ENCODE results near the gene PLA2G4B. TPM values are rescaled to one million over a fixed set of nuclear protein-coding genes. Genes with fewer than 3 reads are reported as not detected.

PLA2G4B gene
- polyA plus RNA-seq, 12 donors: 2.8 to 78.6 (median 7.5) TPM; not detected in 1

DNA sequence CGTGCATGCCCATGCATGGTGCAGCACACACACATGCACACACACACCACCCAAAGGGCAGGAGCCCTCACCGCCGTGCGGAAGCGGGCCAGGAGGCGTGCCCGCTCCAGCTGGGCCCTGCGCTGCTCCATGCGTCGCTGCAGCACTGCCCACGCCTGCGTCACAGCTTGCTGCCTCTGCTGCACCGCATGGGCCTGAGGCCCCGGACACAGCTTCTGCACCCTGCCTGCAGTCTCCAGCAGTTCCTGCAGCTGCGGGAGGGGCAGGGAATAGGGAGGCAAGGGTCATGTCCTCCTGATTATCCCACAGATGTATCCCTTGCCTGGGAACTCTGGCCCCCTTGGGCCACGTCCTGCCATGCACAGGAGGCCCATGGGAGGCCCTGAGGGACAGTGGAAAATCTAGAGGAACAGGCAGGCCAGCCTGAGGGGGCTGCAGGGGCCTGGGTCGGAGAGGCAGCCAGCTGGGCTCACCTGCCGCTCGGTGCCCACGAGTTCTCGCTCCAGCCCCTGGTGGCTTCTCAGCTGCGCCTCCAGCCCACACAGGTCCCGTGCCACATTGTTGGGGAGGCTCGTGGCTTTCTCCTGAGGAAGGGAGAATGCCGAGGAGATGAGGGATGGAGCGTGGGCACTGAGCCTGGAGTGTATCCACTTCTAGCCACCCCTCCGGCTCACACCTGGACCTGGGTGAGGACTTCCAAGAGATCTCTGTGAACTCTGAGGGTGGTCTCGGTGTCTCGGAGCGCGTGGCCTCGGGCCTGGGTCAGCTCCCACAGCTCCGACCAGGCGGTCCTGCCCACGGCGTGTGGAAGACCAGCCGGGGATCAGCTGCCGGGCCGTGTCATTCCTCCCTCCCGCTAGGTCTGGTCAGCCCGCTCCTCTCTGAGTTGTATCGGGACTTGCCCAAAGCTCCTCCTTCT, 31.4 kb downstream of the PLA2G4B start:
- DNase-seq: no peak

DNA sequence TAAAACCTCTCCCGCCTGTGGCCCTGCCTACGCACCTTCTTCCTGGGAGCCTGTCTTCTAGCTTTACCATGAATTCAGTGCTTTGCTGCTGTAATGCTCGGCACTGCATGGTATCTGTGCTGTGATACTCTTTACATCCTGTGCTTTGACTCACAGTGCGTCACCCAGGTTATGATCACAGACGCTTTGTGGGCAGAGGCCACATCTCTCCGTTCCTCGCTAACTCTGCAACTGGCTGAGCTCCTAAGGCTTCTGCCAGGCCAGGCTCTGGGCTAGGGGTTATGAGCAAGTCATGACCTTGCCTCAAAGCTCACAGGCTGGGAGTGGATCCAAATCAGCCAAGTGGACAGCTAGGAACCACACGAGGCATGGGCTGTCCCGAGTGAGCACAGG, 32.0 kb downstream of the PLA2G4B start:
- no peak for DNase-seq

DNA sequence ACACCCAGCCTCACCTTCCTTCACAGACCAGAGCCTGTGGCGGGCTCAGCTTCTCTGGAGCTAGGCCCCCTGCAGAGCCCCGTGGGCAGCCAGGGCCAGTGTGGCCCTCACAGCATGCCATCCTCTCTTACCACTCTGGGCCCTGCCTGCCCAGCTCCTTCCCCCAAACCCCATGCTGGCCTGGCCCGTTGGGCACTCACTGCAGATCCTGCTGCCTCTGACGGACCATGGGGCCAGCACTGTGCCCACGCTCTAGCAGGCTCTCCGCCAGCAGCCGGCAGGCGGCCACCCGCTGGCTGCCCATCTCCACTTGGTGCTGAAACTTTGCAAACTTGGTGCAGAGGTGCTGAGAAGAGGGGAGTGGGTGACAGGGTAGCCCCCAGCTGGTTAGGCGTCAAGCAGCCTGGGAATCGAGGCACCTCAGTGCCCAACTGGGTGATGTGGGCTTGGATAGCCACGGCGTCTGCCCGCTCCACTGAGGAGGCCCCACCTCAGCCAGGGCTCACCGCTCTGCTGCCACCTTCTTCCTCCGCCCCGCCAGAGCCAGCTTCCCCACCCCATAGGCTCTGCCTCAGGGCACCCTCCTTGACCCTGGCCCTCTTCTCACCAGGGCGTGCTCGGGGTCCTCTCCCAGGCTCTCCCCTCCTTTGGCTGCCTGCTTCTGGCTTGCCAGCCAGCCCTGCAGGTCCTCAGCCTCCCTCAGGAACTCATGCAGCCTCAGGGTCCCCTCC, 32.7 kb downstream of the PLA2G4B start:
- no peak for DNase-seq

DNA sequence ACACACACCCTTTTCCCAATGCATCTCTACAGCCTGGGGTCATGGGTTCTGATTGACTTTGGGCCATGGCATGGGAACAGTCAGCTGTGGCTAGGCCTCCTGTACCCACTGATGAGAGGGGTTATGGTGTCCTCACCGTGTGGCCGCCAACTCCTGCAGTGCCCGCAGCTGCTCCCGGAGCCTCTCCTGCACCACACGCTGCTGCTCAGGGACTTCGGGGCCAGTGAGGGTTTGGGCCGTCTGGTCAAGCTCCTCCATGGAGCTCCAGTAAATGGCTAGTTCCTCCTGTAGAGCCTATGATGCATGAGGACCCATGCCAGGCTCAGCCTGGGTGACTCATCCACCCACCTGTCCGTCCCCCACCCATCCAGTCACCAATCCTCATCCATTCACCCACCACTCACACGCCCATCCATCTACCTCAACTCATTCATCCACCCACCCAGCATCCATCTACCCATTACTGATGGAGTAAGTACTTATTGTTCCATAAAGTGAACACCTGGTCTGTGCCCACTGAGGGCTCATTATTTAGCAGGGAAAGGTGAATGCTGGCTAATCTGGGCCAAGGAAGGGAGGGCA, 33.6 kb downstream of the PLA2G4B start:
- DNase-seq: no peak

DNA sequence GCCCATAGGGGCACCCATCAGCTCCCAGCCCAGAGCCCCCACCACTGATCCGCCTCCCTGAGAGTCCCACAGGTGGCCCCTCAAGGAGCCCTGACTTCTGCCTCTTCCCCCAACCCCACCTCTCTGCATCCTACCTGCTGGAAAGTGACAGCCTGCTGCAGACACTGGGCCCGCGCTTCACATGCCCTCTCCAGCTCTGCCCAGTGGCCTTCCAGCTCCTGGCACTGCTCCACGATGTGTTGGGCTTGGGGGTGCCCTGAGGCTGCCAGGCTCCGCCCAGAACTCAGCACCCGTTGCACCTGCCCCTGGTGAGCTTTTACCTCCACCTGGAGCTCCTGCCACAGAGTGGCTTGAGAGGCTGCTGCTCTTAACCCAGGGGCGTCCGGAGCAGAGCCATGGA, 35.1 kb downstream of the PLA2G4B start:
- DNase-seq: no peak

DNA sequence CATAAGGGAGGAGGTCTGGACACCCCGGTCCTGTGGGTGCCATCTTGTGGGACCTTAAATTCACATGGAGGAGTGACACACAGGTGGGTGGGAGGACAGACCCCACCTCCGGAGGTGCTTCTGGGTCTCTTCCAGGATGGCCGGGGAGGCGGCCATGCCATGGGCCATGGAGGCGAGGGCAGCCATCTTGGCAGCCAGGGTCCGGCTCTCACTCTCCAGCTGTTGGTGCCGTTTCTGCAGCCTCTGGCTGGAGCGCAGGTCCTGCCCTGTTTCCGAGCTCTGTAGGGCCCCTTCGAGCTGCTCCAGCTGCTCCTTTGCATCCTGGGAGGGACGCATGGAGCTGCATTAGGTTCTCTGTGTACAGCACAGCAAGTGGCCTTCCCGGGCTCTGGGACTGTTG, 36.1 kb downstream of the PLA2G4B start:
- DNase-seq: no peak

DNA sequence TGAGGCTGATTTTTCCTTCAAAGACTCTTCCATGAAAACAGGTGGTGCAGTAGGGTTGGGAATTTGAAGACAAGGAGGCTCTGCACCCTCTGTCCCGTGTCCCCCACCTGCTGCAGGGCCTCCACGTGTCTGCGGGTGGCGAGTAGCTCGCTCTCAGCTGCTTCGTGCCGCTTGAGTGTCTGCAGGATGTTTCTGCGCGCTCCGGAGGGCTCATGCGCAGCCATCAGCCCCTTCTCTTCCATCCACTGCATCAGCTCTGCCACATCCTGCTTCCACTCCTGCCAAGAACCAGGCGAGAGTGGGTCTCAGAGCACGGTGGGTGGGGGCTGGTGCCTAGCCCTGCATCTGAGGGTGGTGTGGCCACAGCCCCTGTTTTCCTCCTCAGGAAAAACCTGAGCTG, 37.4 kb downstream of the PLA2G4B start:
- no peak for DNase-seq

DNA sequence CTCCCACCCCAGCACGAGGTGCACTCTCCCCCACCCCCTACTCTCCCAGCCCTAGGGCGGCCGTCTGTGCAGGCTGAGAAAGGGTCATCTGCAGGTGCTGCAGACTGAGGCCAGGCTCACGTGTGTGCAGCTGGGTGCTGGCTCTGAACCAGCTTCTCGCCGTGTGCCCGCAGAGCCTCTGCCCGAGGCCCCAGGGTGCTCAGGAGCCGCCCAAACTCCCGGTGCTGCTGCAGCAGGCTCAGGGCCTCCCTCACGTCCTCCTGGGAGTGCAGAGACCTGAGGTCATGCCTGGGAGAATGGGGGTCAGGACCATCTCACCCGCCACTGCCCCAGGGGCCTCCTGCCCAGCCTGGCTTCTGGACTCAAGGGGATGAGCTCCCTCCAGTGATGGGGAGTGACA, 38.0 kb downstream of the PLA2G4B start:
- DNase-seq: no peak

DNA sequence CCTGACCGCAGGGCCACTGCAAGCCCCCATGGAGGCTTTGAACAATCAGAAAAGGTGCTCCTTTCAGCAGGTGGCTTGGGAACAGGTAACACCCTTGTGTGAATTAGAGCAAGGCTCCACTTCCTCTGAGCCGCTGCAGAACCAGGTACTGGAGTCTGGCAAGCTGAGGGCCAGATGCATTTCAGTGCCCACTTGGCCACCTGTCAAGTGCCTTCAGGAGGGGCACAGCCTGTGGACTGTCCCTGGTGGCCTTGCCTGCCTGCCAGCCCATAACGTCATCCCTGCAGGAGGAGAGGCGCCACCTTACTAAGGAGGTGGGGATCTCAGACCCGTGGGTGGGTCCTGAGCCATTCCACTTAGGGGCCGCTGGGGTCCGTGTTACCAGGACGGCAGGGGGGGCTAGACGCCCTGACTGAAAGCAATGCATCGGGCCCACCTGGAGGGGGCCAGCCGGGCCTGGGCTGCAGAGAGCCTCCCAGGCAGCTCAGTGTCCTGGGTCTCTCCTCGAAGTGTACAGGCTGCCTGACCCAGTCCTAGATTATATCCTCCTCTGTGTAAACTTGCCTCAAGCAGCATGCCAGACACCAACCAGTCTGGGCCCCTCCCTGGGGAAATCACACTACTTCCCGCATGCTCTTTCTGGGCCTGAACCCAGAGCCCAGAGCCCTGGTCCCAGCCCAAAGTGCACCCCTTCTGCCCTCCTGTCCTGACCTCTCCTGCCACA, 39.1 kb downstream of the PLA2G4B start:
- no peak for DNase-seq

DNA sequence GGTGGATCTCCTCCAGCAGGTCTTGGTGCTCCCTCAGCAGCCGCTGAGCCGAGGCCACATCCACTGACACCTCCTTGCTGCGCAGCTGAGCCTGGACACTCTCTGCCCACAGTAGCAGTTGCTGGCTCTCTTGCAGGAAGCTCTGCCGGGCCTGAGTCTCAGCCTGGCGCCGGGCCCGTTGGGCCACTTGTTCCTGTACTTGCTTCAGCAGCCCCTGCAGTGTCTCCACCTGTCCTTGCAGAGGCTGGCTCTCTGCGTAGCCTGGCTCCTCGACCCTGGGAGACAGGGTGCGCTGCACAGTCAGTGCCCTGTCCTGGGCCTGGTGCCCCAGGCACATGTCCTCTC, 39.7 kb downstream of the PLA2G4B start:
- no peak for DNase-seq

DNA sequence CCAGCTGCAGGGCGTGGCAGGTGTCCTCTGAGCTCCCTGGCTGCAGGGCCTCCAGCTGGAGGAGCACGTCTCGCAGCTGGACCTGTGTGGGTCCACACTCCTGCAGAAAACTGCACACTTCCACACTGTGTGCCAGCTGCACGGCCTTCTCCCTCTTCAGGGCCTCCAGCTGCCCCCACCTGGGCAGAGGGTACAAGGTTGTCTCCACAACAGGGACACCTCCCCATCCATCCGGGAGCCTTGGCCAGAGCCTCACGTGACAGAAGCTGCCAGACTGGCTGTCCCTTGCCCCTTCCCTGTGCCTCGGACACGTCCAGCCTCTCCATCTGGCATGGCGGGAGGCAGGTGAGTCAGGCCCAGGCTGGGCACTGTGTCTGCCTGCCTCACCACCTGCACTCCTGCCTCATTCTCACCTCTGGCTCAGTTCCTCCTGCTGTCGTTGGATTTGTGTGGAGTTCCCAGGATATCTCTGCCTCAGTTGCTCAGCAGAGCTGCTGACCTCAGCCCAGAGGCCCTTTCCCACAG, 40.7 kb downstream of the PLA2G4B start:
- no peak for DNase-seq

DNA sequence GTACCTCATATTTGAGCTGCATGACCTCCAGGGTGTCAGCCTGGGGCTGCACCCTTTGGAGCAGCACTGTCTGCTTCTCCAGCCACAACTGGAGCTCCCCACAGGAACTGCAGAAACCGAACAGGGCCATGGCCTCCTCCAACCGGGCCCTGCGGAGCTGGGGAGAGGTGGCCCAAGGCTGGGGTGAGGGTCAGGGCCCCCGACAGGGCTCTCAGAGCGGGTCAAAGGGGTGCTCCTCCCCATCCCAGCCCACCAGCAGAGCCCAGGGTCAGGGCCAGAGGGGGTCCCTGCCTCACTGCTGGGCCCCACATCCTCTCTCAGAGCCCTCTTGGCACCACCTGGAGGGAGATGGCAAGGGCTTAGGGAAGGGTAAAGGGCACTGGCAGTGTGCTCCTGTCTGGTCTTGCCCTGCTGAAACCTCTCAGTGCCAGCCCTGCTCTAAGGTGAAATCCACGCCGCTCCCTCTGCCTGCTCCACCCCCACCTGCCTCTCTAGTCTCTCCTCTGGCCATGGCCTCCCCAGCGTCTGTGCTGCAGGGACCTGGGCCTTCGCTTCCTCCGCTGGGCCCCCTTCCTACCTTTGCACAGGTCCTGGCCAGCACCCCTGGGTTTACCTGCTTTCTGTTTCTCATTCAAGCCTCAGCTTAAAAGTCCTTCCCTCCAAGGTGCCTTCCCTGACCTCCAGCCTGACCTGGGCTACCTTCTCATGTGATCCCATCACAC, 41.7 kb downstream of the PLA2G4B start:
- DNase-seq: no peak

DNA sequence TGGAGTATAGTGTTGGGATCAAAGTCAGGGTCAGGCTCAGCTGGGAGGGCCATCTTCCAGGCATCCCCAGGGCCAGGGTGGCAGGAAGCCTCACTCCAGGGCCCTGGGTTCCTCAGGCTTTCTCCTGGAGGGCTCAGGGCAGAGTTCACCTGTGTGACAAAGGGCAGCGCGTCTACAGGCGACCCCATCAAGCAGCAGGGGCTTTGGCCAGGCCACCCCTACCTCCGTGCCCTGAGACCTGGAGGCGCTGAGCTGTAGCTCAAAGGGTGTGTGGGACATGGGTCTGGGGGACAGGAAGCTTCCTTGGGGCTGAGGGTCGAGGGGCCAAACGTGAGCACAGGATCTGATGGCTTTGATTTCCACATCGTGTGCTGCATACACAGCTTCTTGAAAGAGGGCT, 42.4 kb downstream of the PLA2G4B start:
- no peak for DNase-seq

DNA sequence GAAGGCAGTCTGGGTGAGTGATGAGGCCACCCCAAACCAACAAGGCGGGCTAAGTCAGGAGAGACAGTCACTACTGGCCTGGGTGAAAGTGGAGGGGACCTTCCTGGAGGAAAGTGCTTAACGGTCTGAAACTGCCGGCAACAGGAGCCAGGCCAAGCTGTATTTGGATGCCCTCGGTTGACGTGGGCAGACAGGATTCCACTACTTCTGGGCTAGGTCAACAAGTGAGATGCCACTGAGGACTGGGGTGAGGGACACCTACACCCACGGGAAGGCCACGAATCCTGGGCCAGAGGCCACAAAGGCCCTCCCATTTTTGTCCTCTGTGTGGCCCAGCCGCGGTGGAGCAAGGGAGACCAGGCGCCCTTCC, 42.9 kb downstream of the PLA2G4B start:
- DNase-seq: no peak

DNA sequence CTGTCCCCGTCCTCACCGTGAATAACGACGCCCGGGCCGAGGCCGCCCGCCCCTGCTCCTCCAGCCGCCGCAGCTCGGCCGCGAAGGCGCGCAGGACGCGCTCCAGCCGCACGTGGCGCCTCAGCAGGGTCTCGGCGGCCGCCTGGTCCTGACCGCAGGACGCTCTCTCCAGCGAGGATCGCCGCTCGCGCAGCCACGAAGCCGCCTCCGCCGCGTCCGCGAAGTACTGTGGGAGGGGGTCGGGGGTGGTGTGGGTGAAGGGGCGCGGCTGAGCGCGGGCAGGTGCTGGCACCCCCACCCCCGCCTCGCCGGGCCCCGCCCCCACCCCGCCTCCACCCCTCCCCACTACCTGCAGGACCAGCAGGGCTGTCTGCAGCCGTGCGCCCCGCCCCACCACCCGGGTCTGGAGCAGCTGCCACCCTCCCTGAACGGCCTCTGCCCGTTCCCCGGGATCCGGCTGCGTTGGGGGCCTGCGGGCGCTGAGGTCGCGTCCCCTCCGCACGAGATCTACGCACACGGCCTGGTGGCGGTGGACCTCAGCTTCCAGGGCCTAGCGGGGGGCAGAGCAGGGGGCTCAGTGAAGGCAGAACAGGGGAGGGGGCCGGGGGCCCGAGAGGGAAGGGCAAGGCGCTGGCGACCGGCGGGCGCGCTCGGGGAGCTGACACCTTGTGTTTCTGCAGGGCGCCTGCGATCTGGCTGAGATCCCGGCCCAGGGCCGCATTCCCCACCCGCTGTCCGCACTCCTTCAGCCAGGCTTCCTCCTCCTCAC, 43.5 kb downstream of the PLA2G4B start:
- no peak for DNase-seq

DNA sequence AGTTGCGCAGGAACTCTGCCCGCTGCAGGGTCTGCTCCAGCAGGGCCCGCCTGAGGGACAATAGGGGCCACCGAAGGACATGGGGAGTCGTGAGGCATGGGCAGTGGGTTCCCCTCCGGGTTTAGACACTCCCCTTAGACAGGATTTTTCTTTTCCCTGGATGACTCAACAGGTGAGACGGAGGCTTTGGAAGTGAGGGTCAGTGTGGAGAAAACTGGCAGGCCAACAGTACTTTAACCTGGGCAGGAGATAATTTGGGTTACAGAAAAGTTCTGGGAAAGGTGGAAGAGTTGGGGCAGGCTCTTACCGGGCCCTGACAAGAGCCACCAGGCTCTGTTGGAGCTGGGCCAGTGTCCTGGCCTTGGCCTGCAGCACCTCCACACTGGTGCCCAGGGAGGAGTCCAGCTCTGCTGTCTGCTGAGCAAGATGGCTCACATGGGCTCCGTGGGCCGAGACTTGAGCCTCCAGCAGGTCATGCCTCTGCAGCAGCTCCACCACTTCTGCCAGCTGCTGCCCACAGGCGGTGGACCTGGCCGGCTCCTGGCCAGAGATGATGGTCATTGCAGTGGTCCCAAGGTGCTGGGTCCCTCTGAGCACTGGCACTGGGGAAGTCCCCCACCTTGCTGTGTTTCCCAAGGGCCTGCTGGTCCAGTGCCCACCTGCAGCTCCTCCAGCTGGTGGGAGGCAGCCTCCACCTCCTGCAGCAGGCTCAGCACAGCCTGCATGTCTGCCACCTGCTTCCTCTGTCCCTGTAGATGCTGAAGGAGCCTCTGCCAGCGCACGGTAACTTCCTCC, 44.2 kb downstream of the PLA2G4B start:
- no peak for DNase-seq

DNA sequence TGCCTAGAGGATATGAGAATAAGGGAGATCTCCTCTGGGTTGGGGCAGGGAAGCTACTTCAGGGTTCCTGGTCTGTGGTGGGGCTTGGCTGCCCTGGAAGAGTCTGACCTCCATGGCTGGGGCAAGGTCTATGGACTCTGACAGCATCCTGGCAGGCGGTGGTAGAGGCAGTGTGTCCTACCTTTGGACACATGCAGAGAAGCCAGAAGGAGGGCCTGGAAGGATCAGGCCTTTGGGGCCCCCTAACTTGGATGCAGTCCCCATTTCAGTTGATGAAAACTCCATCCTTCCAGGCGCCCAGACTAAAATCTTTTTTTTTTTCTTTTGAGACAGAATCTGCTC, 44.8 kb downstream of the PLA2G4B start:
- DNase-seq: no peak

DNA sequence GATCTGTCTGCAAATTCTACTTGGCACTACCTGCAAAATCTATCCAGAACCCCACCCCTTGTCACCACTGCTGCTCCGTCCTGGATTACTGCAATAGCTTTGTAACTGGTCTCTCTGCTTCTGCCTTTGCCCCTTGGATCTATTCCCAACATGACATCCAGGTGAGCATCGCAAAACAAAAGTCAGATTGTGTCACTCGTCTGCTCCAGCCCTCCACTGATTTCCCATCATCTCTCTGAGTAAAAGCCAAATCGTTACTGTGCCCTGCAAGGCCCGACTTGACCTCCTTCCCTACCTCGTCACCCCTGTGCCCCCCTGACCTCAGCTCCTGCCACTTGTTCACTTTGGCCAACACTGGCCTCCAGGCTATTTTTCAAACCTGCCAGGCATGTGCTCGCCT, 45.8 kb downstream of the PLA2G4B start:
- DNase-seq: no peak

DNA sequence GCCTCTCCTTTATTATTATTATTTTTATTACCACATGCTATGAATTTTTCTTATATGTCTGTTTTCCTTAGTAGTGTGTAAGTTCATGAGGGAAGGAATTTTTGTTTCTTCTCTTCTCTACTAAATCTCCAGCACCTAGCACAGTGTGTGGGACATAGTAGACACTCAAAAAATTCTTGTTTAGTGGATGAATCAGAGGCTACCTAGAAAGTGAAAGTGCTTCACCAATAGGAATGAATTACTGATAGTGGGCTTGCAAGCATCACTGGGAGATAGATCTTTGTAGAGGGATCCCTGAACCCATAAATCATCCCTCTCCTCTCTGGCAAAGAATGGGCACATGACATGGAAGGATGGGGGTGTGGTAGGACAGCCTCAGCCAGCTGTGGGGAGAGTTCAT, 46.7 kb downstream of the PLA2G4B start:
- no peak for DNase-seq

DNA sequence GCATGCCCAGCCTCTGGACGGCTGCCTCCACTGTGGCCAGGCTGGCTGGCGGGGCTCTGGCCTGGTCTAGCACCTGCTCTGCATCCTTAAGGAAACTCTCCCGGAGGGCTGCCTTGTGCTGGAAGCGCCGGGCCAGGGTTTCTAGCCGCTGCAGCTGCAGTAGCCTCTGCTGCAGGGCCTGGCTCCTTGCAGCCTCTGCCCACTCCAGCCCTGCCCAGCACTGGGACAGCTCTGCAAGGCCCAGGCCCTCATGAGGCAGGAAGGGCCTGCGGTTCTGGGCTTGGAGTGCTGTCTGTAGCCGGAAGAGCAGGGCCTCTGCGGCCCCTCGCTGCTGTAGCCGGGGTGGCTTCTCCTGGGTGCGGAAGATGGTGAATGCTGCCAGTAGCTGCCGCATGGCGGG, 47.2 kb downstream of the PLA2G4B start:
- DNase-seq: no peak

Data from muscle of arm (tissue), 12 donors.